ENCODE data around the gene PIP4K2C.
A peak's percentile ranks its signal among the peaks of the same experiment; 100 is the strongest.
"Not testable (repeated sequence)": the region's sequence is repeated elsewhere in the genome, so short reads cannot be mapped to it uniquely, and the experiment has no call there.

The PIP4K2C gene

DNA sequence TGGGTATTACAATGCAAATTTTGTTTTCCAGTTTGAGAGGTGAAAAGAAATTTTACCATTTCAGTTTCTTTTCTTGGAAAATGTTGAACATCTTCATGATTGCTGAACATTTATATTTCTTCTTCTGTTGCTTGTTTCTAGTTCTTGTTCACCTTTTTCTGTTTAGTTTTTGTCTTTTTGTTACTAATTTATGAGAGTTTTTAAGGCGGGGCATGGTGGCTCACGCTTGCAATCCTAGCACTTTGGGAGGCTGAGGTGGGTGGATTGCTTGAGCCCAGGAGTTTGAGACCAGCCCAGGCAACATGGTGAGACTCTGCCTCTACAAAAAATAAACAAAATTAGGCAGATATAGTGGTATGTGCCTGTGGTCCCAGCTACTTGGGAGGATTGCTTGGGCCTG is 30.5 kb upstream of the PIP4K2C start:
- DNase-seq = no peak

DNA sequence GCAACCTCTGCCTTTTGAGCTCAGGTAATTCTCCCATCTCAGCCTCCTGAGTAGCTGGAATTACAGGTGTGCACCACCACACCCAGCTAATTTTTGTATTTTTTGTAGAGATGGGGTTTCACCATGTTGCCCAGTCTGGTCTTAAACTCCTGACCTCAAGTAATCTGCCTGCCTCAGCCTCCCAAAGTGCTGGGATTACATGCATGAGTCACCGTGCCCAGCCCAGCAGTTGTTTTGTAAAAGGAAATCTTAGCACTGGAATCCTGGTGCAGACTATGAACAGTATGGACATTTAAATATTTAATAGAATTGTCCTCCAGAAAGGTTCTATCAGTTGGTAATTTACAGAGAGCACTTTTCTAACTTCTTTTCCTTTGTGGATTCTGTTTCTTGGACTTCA is 29.9 kb upstream of the PIP4K2C start:
- DNase-seq = not testable (repeated sequence)

DNA sequence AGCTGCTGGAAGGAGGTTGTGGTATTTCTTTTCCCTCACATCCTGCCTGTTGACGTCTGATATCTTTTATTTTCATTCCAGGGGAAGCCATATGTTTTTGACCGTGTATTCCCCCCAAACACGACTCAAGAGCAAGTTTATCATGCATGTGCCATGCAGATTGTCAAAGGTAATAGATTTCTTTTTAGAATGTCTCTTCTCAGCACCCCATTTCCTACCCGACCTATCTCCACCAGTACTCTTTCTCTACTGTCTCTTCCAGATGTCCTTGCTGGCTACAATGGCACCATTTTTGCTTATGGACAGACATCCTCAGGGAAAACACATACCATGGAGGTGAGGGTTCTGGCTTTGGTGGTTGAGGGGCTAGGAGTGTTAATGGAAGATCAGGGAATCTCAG is 27.6 kb upstream of the PIP4K2C start:
- no peak for DNase-seq

DNA sequence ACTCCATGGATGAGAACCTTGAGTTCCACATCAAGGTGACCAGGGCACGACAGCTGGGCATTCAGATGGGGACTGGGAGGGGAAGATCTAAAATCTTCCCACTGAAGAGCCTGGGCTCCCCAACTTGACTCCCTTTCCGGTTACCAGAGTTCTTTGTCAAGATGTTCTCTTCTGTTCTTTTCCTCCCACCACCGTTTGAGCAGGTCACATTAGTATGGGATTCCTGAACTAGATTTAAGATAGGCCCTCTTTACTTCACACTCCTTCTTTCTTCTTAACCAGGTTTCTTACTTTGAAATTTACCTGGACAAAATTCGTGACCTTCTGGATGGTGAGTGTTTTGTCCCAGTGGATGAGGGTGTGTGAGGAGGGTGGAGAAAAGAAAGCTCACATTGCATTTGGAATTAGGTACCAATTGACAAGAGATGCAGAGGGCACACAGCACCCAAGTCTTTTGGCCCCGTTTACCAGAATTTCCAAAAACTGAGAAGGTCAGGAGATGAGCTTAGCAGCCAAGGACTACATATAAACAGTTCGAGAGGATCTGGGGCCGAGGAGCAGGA is 26.7 kb upstream of the PIP4K2C start:
- DNase-seq = no peak

DNA sequence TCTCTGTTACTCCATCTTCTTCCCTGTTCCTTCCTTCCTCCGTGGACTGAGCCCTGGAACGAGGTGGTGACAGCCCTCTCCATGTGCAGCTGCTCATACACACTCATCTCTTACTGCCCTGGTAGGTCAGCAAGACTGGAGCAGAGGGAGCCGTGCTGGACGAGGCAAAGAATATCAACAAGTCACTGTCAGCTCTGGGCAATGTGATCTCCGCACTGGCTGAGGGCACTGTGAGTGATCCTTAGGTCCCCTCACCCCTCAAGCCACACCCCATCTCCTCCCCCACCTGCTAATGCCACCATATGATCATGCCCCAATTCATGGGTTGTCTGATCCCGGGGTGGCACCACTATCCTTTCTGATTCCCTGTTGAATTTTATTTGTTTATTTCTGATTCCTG is 22.2 kb upstream of the PIP4K2C start:
- DNase-seq = no peak

DNA sequence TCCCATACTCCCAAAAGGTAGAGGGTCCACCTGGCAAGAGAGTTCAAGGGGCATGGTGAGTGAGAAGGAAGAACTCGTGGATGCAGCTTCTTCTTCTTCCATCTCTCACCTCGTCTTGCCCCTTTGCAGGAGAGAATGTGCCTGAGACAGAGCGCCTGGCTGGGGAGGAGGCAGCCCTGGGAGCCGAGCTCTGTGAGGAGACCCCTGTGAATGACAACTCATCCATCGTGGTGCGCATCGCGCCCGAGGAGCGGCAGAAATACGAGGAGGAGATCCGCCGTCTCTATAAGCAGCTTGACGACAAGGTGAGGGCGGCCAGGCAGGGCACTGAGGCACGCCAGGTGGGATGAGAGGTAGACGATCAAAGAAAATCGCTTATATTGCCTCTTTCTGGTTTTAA is 21.1 kb upstream of the PIP4K2C start:
- DNase-seq = no peak

DNA sequence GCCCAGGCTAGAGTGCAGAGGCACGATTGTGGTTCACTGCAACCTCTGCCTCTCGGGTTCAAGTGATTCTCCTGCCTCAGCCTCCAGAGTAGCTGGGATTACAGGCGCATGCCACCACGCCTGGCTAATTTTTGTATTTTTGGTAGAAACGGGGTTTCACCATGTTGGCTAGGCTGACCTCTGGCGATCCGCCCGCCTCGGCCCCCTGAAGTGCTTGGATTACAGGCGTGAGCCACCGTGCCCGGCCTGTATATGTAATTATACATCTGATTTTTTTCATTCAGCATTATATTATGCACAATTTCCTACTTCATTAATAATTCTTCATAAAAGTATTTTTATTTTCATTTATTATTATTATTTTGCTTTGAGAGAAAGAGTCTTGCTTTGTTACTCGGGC is 20.6 kb upstream of the PIP4K2C start:
- not testable (repeated sequence) for DNase-seq

DNA sequence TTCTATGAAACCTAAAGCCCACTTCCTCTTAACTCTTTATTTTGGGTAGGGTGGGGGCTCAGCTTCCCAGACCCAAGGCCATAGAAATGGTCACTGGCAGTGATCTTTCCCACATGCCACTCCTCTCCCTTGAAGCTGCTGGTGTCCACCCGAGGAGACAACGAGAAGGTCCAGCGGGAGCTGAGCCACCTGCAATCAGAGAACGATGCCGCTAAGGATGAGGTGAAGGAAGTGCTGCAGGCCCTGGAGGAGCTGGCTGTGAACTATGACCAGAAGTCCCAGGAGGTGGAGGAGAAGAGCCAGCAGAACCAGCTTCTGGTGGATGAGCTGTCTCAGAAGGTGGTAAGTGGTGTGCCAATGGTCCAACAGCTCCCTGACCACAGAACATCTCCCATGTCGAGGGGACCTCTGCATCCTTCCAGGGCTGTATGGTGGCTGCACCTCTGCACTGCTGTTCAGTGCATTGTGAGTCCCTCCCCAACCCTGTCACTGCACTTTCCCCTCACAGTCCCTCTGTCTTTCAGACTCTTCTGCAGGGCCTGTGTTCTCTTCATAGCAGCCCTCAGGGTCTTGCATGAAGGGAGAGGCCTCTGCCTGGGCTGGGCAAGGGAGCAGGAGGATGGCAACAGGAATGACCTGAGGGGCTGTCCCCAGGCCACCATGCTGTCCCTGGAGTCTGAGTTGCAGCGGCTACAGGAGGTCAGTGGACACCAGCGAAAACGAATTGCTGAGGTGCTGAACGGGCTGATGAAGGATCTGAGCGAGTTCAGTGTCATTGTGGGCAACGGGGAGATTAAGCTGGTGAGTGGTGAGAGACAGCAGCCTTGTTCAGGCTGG is 18.8 kb upstream of the PIP4K2C start:
- DNase-seq = no peak

DNA sequence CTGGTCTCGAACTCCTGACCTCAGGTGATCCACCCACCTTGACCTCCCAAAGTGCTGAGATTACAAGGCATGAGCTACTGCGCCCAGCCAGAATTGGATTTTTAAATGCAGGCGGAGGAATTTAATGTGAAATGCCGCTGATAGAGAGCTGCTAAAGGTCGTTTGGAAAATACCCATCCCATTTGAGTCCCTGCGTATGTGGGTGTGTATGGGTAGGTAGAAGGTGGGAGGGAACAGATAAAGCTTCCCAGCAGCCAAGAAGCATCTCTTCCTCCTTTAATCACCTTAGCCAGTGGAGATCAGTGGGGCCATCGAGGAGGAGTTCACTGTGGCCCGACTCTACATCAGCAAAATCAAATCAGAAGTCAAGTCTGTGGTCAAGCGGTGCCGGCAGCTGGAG is 16.2 kb upstream of the PIP4K2C start:
- no peak for DNase-seq

DNA sequence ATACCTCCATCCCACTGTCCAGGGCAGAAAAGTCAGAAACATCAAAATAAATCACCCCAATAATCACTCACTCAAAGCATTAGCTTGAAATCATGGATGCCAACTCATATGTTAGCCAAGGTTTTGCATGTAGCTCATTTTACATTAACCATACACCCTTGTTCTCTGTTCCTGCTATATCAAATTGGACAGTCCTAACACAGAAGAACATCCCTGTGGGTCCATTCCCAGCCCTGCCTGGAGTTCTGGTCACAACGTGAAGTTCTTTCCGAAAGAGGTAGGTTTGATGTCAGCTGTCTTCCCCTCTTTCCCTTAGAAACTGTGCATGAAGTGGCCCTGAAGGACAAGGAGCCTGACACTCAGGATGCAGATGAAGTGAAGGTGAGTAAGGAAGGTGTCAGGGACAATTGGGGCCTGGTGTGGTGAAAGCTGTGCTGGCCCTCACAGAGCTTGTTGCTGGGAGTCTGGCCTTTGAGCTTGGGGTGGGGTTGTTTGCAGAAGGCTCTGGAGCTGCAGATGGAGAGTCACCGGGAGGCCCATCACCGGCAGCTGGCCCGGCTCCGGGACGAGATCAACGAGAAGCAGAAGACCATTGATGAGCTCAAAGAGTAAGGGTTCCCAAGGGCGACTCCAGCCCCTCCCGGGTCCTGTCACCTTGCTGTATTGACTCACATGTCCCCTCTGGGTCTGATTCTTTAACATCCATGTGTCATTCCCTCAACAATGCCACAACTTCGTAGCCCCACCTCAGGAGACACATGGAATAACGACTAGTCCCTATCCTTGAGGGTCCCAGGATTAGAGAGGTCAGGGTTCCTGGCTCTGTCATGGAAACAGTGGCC is 15.0 kb upstream of the PIP4K2C start:
- no peak for DNase-seq

DNA sequence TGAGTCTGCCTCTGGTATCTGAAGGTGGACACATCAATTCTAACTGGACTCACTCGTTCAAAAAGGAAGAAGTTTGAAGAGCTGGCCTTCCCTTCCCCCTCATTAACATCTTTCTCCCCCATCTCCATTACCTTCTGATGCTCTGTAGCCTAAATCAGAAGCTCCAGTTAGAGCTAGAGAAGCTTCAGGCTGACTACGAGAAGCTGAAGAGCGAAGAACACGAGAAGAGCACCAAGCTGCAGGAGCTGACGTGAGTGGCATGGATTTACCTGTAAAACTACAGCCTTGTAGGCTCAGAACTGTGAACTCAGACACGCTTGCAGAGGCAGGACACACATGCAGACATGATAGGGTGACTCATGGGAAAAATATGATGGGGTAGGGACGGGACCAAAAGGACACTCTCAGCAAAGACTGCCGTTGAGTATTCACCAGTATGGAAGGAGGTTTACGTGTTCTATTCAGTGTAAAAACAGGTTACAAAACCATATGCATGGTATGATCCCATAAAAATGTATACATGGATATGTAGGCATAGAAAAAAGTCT is 14.3 kb upstream of the PIP4K2C start:
- DNase-seq = no peak

DNA sequence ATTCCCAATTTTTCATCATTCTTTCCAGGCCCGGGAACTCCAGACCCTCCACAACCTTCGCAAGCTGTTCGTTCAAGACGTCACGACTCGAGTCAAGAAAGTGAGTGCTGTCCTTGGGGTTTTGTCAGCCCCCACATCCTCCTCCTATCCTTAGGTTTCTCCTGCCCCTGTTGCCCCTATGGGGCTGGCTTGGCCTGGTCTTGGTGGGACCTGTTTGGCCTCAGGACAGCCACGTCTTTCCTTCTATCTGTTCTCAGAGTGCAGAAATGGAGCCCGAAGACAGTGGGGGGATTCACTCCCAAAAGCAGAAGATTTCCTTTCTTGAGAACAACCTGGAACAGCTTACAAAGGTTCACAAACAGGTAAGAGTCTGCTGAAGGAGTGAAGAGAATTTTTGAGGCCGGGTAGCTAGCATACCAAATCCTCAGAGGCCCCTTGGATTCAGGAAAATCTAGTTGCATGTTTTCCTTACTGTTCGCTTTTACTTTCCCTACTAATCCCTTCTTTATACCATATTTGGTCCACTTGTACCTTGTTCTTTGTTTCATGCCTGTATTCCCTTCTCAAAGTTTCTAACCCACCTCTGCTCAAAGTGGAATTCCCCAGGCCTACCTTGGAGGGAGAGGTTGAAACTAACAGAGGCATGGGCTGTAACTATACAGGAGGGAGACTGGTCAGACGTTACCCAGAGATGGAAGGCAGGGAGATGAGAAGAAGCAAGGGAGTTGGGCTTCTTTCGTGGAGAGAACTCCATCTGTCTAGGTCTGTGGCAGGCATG is 12.8 kb upstream of the PIP4K2C start:
- DNase-seq = no peak

DNA sequence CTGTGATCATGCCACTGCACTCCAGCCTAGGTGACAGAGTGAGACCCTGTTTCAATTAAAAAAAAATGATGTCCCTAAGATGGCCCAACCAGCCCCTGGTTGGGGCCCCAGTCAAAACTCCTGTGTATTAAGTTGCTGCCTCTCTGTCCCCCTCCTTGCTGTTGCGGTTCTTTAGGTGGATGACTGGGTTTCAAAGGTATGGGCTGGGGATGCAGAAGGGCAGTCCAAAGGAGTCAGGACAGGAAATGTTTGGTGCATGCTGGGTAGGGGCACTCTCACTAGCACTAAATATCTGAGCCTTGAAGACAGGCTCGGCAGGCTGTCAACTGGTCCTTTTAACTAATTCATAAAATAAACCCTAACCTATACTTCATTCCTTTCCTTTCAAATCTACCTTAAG is 12.0 kb upstream of the PIP4K2C start:
- DNase-seq = no peak

DNA sequence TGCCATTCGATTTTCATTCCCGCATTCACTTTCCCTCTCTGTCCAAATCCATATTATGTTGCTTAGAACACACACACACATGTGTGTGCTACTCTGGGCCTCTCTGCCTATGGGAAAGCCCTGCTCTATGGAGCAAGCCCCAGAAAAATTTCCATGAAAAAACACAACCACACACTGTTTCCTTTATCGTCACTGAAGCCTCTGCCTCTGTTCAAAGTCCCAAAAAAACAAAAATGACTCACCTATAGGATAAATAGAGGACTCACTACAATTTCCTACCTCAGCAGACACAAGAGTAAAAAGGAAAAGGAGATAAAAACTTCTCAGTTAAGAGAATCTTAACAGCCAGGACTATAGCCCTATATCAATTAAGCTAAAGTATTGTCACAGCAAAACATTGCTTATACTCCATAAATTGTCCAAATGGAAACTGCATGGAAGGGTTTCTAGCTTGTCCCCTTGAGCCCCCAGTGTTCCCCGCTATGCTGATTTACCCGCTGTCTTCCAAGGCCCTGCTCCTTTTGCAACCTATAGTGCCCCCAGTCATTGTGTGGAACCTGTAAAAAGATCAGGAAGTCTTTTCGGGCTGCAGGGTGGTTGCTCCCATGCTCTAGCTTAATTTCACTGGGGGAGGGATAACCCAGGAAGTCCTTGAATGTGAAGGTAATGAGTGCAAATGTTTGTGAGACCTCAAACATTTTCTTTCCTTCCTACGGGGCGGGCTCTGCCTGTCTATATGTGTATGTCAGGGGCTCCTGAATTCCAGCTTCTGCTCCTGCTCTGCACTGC is 11.1 kb upstream of the PIP4K2C start:
- DNase-seq = no peak

DNA sequence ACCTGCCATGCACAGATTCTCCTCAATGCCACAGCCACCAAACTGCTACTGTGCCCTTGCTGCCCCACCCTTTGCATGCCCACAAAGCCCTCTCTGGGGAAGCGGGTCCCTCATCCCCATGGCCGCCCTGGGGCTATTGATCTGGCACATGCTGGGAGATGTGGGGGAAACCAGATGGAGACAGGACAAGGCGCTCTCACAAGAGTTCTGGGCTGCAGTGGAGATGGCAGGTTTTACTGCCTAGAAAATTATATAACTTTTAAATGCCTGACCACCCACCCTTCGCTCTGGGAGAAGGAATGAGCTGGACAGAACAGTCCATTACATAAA is 10.6 kb upstream of the PIP4K2C start:
- no peak for DNase-seq

DNA sequence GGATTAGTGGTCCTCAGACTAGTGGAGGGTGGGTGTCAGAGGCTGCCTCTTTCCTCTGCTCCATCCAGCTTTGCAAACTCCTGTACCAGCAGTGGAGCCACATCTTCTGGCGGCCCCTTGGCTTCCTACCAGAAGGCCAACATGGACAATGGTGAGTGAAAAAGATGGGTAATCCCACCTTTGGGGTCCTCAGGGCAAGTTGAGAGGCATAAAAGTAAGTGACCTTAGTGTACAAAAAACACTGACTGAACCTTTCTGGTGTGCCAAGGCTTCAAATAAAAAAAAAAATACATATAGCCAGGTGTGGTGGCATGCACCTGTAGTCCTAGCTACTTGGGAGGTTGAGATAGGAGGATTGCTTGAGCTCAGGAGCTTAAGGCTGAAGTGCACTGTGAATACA is 9.2 kb upstream of the PIP4K2C start:
- no peak for DNase-seq

DNA sequence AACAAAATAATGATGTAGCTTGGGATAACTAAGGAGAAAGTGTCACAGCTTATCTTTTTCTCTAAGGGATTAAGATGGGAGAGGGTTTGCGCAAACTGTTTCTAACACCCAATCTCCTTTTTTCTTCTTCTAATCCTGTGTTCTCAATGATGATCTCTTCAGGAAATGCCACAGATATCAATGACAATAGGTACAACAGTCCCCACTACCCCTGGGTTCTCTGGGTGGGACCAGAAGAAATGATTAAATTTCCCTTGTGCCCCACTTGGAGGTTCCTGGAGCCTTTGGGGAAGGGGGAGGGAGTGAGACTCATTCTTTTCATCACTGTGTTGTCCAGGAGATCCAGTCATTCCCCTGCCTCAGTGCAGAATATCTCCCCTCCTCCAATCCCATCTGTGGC is 8.6 kb upstream of the PIP4K2C start:
- no peak for DNase-seq

DNA sequence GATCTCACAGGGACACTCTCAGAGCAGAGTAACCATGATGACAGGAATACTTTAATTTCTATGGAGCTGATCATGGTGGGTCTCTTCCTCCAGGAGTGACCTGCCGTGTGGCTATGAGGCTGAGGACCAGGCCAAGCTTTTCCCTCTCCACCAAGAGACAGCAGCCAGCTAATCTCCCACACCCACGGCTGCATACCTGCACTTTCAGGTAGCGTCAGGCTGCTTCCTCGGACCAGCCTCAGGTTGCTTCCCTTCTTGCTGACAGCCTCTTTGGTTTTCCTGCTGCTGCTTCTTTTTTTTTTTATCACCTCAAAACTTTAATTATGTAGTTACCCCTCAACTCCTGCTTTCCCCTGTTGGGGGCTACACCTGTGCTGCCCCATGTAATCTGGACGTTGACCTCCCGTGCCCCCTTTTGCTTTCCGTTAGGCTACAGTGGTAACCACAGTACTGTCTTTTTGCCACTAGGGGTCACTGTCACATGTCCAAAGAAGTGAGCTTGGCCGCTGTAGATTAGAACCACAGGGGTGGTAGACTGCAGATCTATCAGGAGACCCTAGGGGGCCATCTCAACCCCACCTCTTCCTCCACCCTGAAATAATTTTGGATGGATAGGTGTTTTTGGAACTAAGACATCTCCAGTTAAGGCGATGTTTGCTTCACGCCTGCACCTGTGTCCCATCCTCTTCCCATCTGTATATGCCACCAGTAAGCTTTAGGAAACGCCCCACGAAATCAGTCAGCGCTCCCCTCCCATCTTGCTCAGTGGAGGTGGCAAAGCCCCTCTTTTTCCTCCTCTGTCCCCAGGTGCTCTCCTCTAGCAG is 7.8 kb upstream of the PIP4K2C start:
- DNase-seq = peak; percentile 50 to 73

DNA sequence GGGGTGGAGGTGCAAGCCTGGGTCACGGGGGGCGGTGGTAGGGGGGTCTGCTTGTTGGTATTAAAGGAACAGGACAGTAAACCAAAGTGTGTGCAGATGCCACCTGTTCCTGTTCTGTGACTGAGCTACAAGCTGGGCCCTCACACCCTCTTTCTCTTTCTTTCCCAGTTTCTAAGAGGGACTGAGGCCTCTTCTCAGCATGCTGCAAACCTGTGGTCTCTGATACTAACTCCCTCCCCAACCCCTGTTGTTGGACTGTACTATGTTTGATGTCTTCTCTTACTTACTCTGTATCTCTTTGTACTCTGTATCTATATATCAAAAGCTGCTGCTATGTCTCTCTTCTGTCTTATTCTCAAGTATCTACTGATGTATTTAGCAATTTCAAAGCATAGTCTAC is 6.9 kb upstream of the PIP4K2C start:
- DNase-seq = no peak

DNA sequence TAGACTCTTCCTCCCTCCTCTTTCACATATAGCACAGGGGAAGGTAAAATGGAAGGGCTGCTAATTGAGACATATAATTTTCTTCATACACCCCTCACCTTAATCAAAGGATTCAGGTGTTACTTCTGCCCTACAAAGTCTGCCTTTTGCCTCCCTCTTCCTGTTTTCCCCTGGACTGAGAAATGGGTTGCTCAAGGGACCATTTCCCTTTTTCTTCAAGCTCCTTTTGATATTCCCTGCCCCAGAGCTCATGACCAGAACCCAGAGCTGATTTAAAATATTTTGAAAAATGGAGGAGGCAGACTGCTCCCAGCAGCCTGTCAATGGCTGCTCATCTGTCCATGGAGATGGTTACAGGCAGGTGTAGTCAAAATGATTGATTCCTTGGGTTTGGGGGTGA is 6.3 kb upstream of the PIP4K2C start:
- no peak for DNase-seq

DNA sequence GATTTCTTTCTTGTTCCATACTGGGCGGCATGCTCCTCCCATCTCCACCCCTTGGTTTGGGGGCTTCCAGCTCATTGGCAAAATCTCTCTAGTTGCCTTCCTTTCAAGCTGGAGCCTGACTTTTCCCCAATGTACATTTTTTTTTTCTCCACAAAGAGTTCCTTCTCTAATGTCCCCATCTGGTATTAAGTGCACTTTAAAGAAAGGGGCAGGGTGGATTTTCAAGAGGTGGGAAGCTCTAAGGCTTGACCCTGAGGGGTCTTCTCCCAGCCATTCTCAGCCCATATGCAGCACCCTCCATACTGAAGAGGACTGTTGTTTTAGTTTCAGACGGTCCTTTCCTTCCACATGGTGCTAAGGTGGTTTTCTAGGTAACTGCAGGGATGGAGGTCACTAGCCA is 5.8 kb upstream of the PIP4K2C start:
- no peak for DNase-seq
